GM23338 (cell line): ENCODE measurements around the gene ANO6. TPM values are rescaled to one million over a fixed set of nuclear protein-coding genes. Genes with fewer than 3 reads are reported as not detected.

ENCODE experiments used
- ATAC-seq: fragments of 200-7000 bp; cut with Tn5 transposase; 3 replicates; pipeline ENCODE4 v1.9.1; 2020
- DNase-seq: peaks from one replicate; pipeline ENCODE4 v3.0.0-alpha.2; 2015; ENCODE audit warnings: low spot score
- H2AFZ ChIP-seq: fragments of 200-600 bp; sonication (generic); 2 replicates; pipeline ENCODE4 v1.8.0; 2016; ENCODE audit warnings: antibody characterized with exemption, mild to moderate bottlenecking, moderate library complexity
- H3F3A ChIP-seq: fragments of 200-600 bp; sonication (generic); replicated peaks from 2 replicates; pipeline ENCODE4 v1.8.0; 2017; ENCODE audit warnings: antibody characterized with exemption, mixed run types, low read depth
- H3K27ac ChIP-seq: fragments of 200-600 bp; sonication (generic); 2 replicates; pipeline ENCODE4 v1.6.1; 2016; ENCODE audit warnings: low read depth
- H3K27me3 ChIP-seq: fragments of 200-600 bp; sonication (generic); 2 replicates; pipeline ENCODE4 v1.8.0; 2016; ENCODE audit warnings: mild to moderate bottlenecking, mixed run types, moderate library complexity; ENCODE audit not compliant: insufficient read depth
- H3K36me3 ChIP-seq: fragments of 200-600 bp; sonication (generic); 2 replicates; pipeline ENCODE4 v1.8.0; 2016; ENCODE audit warnings: mild to moderate bottlenecking; ENCODE audit not compliant: insufficient read depth
- H3K4me1 ChIP-seq: fragments of 200-600 bp; sonication (generic); 2 replicates; pipeline ENCODE4 v1.8.0; 2016; ENCODE audit warnings: mild to moderate bottlenecking, moderate library complexity; ENCODE audit not compliant: insufficient read depth
- H3K4me2 ChIP-seq: fragments of 200-600 bp; sonication (generic); 2 replicates; pipeline ENCODE4 v1.7.1; 2017; ENCODE audit warnings: mixed run types
- H3K4me3 ChIP-seq: fragments of 200-600 bp; sonication (generic); 2 replicates; pipeline ENCODE4 v1.6.1; 2016; ENCODE audit warnings: mixed run types
- H3K79me2 ChIP-seq: fragments of 200-600 bp; sonication (generic); replicated peaks from 2 replicates; pipeline ENCODE4 v1.8.0; 2017; ENCODE audit warnings: mild to moderate bottlenecking; ENCODE audit not compliant: insufficient read depth
- H3K9me2 ChIP-seq: fragments of 200-600 bp; sonication (generic); 2 replicates; pipeline ENCODE4 v1.8.0; 2017; ENCODE audit not compliant: insufficient read depth
- H4K20me1 ChIP-seq: fragments of 200-600 bp; sonication (generic); replicated peaks from 2 replicates; pipeline ENCODE4 v1.8.0; 2017; ENCODE audit warnings: mild to moderate bottlenecking; ENCODE audit not compliant: insufficient read depth
- H3K27ac Mint-ChIP-seq: 2 replicates; pipeline ENCODE4 v1.8.0; 2020; ENCODE audit warnings: inconsistent platforms, mild to moderate bottlenecking, moderate library complexity, mixed read lengths
- H3K27me3 Mint-ChIP-seq: 3 replicates; pipeline ENCODE4 v1.8.0; 2022; ENCODE audit warnings: low read depth, mild to moderate bottlenecking, moderate library complexity, mixed read lengths, inconsistent platforms; ENCODE audit not compliant: insufficient read depth, poor library complexity
- H3K36me3 Mint-ChIP-seq: 3 replicates; pipeline ENCODE4 v1.8.0; 2021; ENCODE audit warnings: low read depth, mild to moderate bottlenecking, inconsistent platforms, moderate library complexity, mixed read lengths
- H3K4me1 Mint-ChIP-seq: 3 replicates; pipeline ENCODE4 v1.8.0; 2020; ENCODE audit warnings: mild to moderate bottlenecking, inconsistent platforms, mixed read lengths
- H3K4me3 Mint-ChIP-seq: 3 replicates; pipeline ENCODE4 v1.8.0; 2021; ENCODE audit warnings: moderate library complexity, mild to moderate bottlenecking, inconsistent platforms, mixed read lengths
- H3K9me3 Mint-ChIP-seq: 3 replicates; pipeline ENCODE4 v1.8.0; 2020; ENCODE audit warnings: moderate library complexity, mild to moderate bottlenecking, inconsistent platforms, mixed read lengths
- NANOG ChIP-seq: IDR thresholded peaks from 2 replicates; pipeline ENCODE4 v1.6.1; 2016; ENCODE audit warnings: antibody characterized with exemption, borderline replicate concordance
- ZNF462 ChIP-seq: fragments of 250-450 bp; sonication (Bioruptor Pico); IDR thresholded peaks from 2 replicates; pipeline ENCODE4 v1.5.0; 2020; ENCODE audit warnings: mild to moderate bottlenecking, moderate library complexity
- polyA plus RNA-seq: library from polyadenylated mRNA; unstranded; fragments of >200 nt; fragmentation: Nextera tagmentation; extraction: Ambion mirVana; gene quantifications from 2 replicates; pipeline ENCODE4 v1.2.1, GENCODE V29; 2016
- total RNA-seq: library from RNA; depleted of rRNA; stranded (reverse); fragments of >200 nt; shearing (Covaris generic); gene quantifications from 2 replicates; pipeline ENCODE4 v1.2.3, GENCODE V29; 2014

The ANO6 gene
- total and polyA plus RNA-seq, 2 experiments from 2014 or later: 21.1 to 48.9 TPM

GRCh38 chr12:45234139-45234865 lies 18.4 kb downstream of the ANO6 start:
- peak; percentile 90 for DNase-seq
- peak overlapping the region; percentile 69 for H3K4me2 ChIP-seq
- H3K79me2 ChIP-seq: peaks cover 61% of the 10 kb centered on the region

More at GRCh38 chr12:45234139-45234865, 18.4 kb downstream of the ANO6 start:
- H3F3A ChIP-seq: 0 out of 2 replicates have a peak, but pooled peaks cover 5% of the 10 kb centered on the region
- Mint-ChIP-seq H3K4me3 (peak overlapping the region; percentile 51), H3K36me3 (peaks cover 29% of the 10 kb centered on the region), H3K9me3 (peaks cover 9% of the 10 kb centered on the region; the same call in 2 of the 3 replicates), H3K27me3 (peaks cover 2% of the 10 kb centered on the region), H3K27ac (peak overlapping the region; percentile 95), H3K4me1 (peaks cover 58% of the 10 kb centered on the region)
- TF ChIP-seq ZNF462 (CRISPR knock-in tag): peak; percentile 51; the same call in 1 of the 2 replicates
- no peak for TF ChIP-seq NANOG
- H3K4me3 ChIP-seq: peak overlapping the region; percentile 42; the same call in 1 of the 2 replicates
- H3K27me3 ChIP-seq: no peaks in the 10 kb centered on the region
- H3K4me1 ChIP-seq: peaks cover 43% of the 10 kb centered on the region
- H3K36me3 ChIP-seq: no peaks in the 10 kb centered on the region
- no peaks in the 10 kb centered on the region for H4K20me1 ChIP-seq
- H3K27ac ChIP-seq: peak overlapping the region; percentile 100
- H2AFZ ChIP-seq: no peak overlapping the region
- H3K9me2 ChIP-seq: no peaks in the 10 kb centered on the region
- ATAC-seq: peak; percentile 74
